Prostate gland (tissue), 2 donors: ENCODE results near the gene BRSK2.

ENCODE experiments used
- CTCF ChIP-seq, 4 experiments: fragments of 200-600 bp in 2 of 4; fragments of 450-650 bp in 2 of 4; sonication (generic) in 2 of 4; IDR thresholded peaks; 1 replicate in 3 of 4; 2 replicates in 1 of 4; pipeline ENCODE4 v1.5.1; 2016 to 2019; ENCODE audit warnings: antibody characterized with exemption in 4 of 4, mild to moderate bottlenecking in 2 of 4, moderate library complexity in 2 of 4
- POLR2A ChIP-seq: fragments of 450-650 bp; IDR thresholded peaks from one replicate; pipeline ENCODE4 v1.6.1; 2016; ENCODE audit warnings: antibody characterized with exemption, mild to moderate bottlenecking
- POLR2AphosphoS5 ChIP-seq: sonication (generic); formaldehyde crosslinking; IDR thresholded peaks from one replicate; pipeline ENCODE4 v1.6.1; 2017; ENCODE audit warnings: antibody characterized with exemption

- no peak for TF ChIP-seq POLR2A
- TF ChIP-seq CTCF (IDR thresholded peaks at IDR 0.05), result no peak
- TF ChIP-seq POLR2AphosphoS5, result no peak
Measured at GRCh38 chr11:1387521-1387920, 2.2 kb upstream of the BRSK2 start.
